Measurements from ENCODE around the gene RRP9. TPM values are rescaled to one million over a fixed set of nuclear protein-coding genes. Genes with fewer than 3 reads are reported as not detected.

RRP9 gene
- total and polyA plus RNA-seq, 2 donors (not counting 1 experiment from before 2014, with no cell fraction given): 10.6 to 19.7 TPM

GRCh38 chr3:51897391-51897790 is 44.3 kb downstream of the RRP9 start:
- peaks cover 2% of the 10 kb centered on the region for H3K27me3 ChIP-seq (ENCODE audit: control insufficient read depth, insufficient read depth, low read length)
- no peak overlapping the region for H3K27ac ChIP-seq (ENCODE audit: insufficient read depth, low read length)
- H3K4me3 ChIP-seq (replicated peaks in 1 of 4; ENCODE audit: control extremely low read depth in 1 of 4, insufficient read depth in 1 of 4, low read depth in 3 of 4, low read length in 4 of 4): no peak overlapping the region
- H3K79me2 ChIP-seq (ENCODE audit: control insufficient read depth, insufficient read depth, low read length): no peaks in the 10 kb centered on the region
- H3K9me3 ChIP-seq (ENCODE audit: control insufficient read depth, insufficient read depth, low read depth, low read length): no peaks in the 10 kb centered on the region
- no peak overlapping the region for H2AFZ ChIP-seq (ENCODE audit: low read length)
- no peaks in the 10 kb centered on the region for H4K20me1 ChIP-seq (ENCODE audit: control insufficient read depth, extremely low read depth, insufficient read depth, low read length)
- H3K36me3 ChIP-seq (ENCODE audit: control insufficient read depth, insufficient read depth, low read length): no peaks in the 10 kb centered on the region
- TF ChIP-seq CTCF (conservative IDR thresholded peaks at IDR 0.05 in 1 of 2, IDR thresholded peaks at IDR 0.05 in 1 of 2; ENCODE audit: low read depth in 1 of 2, low read length in 2 of 2) (no peak), EZH2 (IDR thresholded peaks at IDR 0.05; ENCODE audit: low read length, missing control alignments) (no peak)
- H3K4me2 ChIP-seq (ENCODE audit: extremely low read depth, insufficient read depth, low read length): no peak overlapping the region
- H3K4me1 ChIP-seq (ENCODE audit: control insufficient read depth, extremely low read depth, insufficient read depth, low read length): no peaks in the 10 kb centered on the region
- no peak overlapping the region for H3K9ac ChIP-seq (ENCODE audit: insufficient read depth, low read length)
- no peak for DNase-seq (ENCODE audit: low read depth in 2 of 2)

- H3K9ac ChIP-seq (ENCODE audit: insufficient read depth, low read length): no peak overlapping the region
- H3K4me3 ChIP-seq (replicated peaks in 1 of 4; ENCODE audit: control extremely low read depth in 1 of 4, insufficient read depth in 1 of 4, low read depth in 3 of 4, low read length in 4 of 4): no peak overlapping the region
- H3K79me2 ChIP-seq (ENCODE audit: control insufficient read depth, insufficient read depth, low read length): no peaks in the 10 kb centered on the region
- H3K4me1 ChIP-seq (ENCODE audit: control insufficient read depth, extremely low read depth, insufficient read depth, low read length): no peaks in the 10 kb centered on the region
- H3K27me3 ChIP-seq (ENCODE audit: control insufficient read depth, insufficient read depth, low read length): peaks cover 2% of the 10 kb centered on the region
- H3K27ac ChIP-seq (ENCODE audit: insufficient read depth, low read length): no peak overlapping the region
- H3K9me3 ChIP-seq (ENCODE audit: control insufficient read depth, insufficient read depth, low read depth, low read length): no peaks in the 10 kb centered on the region
- H4K20me1 ChIP-seq (ENCODE audit: control insufficient read depth, extremely low read depth, insufficient read depth, low read length): no peaks in the 10 kb centered on the region
- no peaks in the 10 kb centered on the region for H3K36me3 ChIP-seq (ENCODE audit: control insufficient read depth, insufficient read depth, low read length)
- peak in 1 of 2 donors; percentile 28 for DNase-seq (ENCODE audit: low read depth in 2 of 2)
- no peak overlapping the region for H3K4me2 ChIP-seq (ENCODE audit: extremely low read depth, insufficient read depth, low read length)
- TF ChIP-seq CTCF (conservative IDR thresholded peaks at IDR 0.05 in 1 of 2, IDR thresholded peaks at IDR 0.05 in 1 of 2; ENCODE audit: low read depth in 1 of 2, low read length in 2 of 2): no peak
- TF ChIP-seq EZH2 (IDR thresholded peaks at IDR 0.05; ENCODE audit: low read length, missing control alignments): no peak
- no peak overlapping the region for H2AFZ ChIP-seq (ENCODE audit: low read length)
These were observed 44.9 kb downstream of the RRP9 start for GRCh38 chr3:51896607-51897305.

- Histone ChIP-seq H4K20me1 (ENCODE audit: control insufficient read depth, extremely low read depth, insufficient read depth, low read length) (no peaks in the 10 kb centered on the region), H2AFZ (ENCODE audit: low read length) (no peak overlapping the region), H3K36me3 (ENCODE audit: control insufficient read depth, insufficient read depth, low read length) (no peaks in the 10 kb centered on the region), H3K4me3 (replicated peaks in 1 of 4; ENCODE audit: control extremely low read depth in 1 of 4, insufficient read depth in 1 of 4, low read depth in 3 of 4, low read length in 4 of 4) (no peak overlapping the region), H3K4me2 (ENCODE audit: extremely low read depth, insufficient read depth, low read length) (no peak overlapping the region), H3K27ac (ENCODE audit: insufficient read depth, low read length) (no peak overlapping the region), H3K9ac (ENCODE audit: insufficient read depth, low read length) (no peak overlapping the region), H3K4me1 (ENCODE audit: control insufficient read depth, extremely low read depth, insufficient read depth, low read length) (no peaks in the 10 kb centered on the region), H3K79me2 (ENCODE audit: control insufficient read depth, insufficient read depth, low read length) (no peaks in the 10 kb centered on the region), H3K27me3 (ENCODE audit: control insufficient read depth, insufficient read depth, low read length) (no peaks in the 10 kb centered on the region), H3K9me3 (ENCODE audit: control insufficient read depth, insufficient read depth, low read depth, low read length) (no peaks in the 10 kb centered on the region)
- TF ChIP-seq CTCF (conservative IDR thresholded peaks at IDR 0.05 in 1 of 2, IDR thresholded peaks at IDR 0.05 in 1 of 2; ENCODE audit: low read depth in 1 of 2, low read length in 2 of 2): no peak
- no peak for TF ChIP-seq EZH2 (IDR thresholded peaks at IDR 0.05; ENCODE audit: low read length, missing control alignments)
- DNase-seq (ENCODE audit: low read depth in 2 of 2): no peak
These were observed 46.8 kb downstream of the RRP9 start for GRCh38 chr3:51894939-51895338.

Data from fibroblast of lung (primary cell).